HG03060 (cell line): ENCODE results near the gene KRT14.
"Not testable (repeated sequence)": the region's sequence is repeated elsewhere in the genome, so short reads cannot be mapped to it uniquely, and the experiment has no call there.

Experiments used
- ATAC-seq: cut with Tn5 transposase; IDR thresholded peaks from one replicate; pipeline ENCODE4 v1.9.1; 2021; ENCODE audit warnings: low read depth, moderate number of reproducible peaks; ENCODE audit not compliant: unreplicated experiment

Gene KRT14

DNA sequence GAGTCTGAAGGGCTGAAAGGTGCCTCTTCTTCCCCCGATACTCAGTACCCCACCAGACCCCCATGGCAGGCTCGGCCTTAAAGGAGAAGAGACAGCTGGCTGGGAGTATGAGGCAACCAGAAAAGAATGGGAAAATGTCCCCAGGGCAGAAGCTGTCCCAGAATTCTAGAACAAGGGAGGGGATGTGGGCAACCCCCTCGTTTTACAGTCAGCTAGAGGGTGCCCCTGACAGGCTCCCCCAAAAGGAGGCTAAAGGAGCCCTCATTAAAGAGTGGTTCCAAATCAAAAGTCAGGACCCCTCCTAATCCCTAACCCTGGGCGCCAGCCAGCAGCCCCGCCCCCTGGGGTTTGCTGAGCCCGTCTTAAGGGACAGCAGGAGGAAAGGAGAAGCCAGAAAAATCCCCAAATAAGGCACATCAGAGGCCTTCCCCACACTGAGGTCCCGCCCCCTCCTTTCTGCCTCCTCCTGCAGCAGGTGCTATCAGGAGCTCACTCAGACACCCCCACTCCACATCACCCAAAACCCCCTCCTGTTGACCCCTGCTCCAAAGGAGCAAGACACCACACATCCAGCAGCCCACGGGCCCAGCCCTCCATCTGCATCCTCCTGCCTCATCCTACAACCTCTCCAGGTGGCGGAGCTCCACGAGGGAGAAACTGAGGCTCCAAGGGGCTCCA is 36.6 kb upstream of the KRT14 start:
- ATAC-seq, result not testable (repeated sequence)

GRCh38 chr17:41622340-41623183 is 35.9 kb upstream of the KRT14 start:
- ATAC-seq, result not testable (repeated sequence)

- no peak for ATAC-seq
These were observed 35.2 kb upstream of the KRT14 start for GRCh38 chr17:41621916-41622315.

DNA sequence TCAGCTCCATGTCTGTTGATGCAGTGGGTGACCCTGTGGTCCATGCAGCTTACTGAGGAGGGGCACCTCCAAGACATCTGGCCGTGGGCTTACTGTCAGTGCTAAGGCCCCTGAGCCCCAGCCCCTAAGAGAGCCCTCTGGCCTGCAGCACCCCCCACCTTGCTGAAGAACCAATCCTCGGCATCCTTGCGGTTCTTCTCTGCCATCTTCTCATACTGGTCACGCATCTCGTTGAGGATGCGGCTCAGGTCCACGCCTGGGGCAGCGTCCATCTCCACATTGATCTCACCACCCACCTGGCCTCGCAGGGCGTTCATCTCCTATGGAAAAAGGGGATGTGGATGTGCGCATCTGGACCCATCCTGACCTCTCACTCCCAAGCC is 34.7 kb upstream of the KRT14 start:
- not testable (repeated sequence) for ATAC-seq

- ATAC-seq, result no peak
These were observed 34.1 kb upstream of the KRT14 start for GRCh38 chr17:41620583-41621434.

DNA sequence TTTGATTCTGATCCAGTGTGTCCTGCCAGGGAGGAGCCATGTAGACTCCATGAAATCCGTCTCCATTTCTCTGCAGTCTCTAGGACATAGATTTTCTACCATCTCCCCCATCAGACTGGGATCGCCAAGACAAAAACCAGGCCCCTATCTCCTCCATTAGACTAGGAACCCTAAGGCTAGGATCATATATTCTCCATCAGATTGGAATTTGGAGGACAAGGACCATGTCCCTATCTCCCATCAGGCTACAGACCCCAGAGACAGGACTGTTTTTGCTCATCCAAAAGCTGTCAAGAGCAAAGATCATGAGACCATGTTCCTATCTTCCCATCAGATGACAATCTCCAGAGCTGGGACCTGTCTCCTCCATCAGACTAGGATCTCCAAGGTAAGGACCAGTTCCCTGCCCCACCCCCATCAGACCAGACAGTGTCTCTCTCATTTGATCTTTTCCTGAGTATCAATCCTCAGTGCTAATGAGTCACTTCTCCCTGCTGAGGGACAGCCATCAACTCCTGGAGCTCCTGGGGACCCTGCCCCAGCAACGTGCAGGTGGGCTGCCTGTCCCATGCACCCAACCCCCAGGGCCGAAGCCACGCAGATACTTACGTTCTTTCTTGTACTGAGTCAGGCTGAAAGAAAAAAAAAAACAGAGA is 33.4 kb upstream of the KRT14 start:
- ATAC-seq, result not testable (repeated sequence)

- ATAC-seq, result no peak
These were observed 32.6 kb upstream of the KRT14 start for GRCh38 chr17:41619036-41619926.

DNA sequence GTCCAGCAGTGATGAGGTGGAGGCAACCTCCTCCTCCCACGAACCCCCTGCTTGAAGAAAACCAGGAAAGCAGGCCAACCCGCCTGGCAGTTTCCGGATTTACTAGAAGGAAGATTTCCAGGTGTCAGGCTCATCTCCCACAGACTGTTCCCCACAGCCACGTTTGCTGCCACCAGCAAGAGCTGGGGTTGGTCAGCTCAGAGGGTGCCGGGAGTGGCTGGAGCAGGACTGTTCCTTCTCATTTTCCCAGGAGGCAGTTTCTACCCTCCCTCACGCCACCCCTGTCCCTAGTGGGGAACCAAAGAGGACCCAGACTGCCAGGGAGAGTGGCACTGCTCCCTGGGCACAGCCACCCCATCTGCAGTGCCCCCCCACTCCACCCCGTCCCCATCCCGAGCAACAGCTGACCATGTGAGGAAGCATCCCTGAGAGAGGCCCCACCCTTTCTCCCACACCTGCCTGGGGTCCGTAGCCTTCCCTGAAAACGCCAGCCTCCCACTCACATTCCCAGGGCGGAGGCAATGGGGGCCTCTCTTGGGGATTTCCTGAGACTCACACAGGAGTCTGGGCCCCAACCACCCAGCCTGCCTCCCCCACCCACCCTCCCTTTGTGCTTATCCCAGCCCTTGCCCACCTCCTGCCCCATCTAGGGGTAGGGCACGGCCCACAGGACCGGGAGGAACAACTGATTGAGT is 31.8 kb upstream of the KRT14 start:
- no peak for ATAC-seq

DNA sequence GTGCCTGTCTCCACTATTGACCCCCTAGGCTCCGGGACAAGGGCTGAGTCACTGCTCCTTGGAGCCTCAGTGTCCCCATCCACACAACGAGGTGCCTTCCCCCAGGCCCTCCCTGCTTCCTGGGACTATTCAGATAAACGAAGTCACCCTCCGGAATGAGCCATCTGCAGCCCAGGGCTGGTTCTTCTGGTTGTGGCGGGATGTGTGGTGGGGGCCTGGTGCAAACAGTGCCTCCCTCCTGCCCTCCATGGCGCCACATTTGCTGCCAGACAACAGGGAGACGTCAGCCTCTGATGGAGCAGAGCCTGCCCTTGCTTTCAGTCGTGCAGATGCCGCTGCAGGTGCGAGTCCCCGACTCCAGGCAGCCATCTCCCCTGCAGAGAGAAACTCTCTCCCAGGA is 31.0 kb upstream of the KRT14 start:
- no peak for ATAC-seq

DNA sequence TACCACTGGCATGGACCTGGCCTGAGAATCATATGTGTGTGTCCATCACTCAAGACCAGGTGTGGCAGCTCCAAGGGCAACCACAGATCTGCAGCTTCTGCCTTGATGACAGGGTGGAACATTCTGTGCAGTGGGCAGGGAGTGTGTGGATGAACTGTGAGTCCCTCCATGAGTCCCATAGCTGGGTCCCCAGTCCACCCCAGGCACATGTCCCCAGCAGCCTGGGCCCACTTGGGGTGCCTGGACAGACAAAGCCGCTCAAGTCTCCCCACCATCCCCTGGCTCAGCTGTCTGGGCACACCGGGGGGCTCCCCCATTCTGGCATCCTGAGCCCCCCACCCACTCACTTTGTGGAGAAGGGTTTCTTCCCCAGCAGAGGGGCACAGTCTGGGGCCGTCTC is 30.4 kb upstream of the KRT14 start:
- ATAC-seq, result no peak

DNA sequence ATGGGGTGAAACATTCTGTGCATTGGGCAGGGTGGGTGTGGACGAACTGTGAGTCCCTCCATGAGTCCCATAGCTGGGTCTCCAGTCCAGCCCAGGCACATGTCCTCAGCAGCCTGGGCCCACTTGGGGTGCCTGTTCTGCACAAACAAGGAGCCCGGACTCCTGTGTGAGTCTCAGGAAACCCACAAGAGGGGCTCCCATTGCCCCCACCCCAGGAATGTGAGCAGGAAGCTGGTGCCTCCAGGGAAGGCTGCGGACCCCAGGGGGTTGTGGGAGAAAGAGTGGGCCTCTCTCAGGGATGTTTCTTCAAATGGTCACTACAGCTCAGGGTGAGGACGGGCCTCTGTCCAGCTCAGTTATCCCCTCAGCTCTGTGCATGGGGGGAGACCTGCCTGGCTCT is 29.8 kb upstream of the KRT14 start:
- ATAC-seq, result not testable (repeated sequence)

GRCh38 chr17:41615454-41615853 is 28.8 kb upstream of the KRT14 start:
- ATAC-seq, result no peak

GRCh38 chr17:41614767-41615166 is 28.1 kb upstream of the KRT14 start:
- not testable (repeated sequence) for ATAC-seq

DNA sequence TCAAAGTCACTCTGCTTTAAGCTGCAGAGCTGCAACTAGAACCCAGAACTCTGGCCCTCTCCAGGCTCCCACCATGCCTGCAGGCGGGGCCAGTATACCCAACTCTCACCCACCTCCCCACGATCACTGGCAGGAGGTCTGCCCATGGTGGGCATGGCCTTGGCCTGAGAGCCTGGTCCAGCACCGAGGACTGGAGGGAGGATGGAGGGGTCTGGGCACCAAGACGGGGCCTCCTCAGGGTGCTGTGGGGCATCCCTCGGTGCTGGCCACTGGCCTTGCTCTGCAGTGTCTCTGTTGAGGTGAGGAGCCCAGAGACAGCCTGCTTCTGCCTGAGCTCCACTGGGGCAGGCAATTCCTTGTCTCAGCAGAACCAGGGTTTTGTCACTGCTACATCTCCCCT is 27.4 kb upstream of the KRT14 start:
- no peak for ATAC-seq

- ATAC-seq, result no peak
These were observed 26.8 kb upstream of the KRT14 start for GRCh38 chr17:41613277-41614082.

DNA sequence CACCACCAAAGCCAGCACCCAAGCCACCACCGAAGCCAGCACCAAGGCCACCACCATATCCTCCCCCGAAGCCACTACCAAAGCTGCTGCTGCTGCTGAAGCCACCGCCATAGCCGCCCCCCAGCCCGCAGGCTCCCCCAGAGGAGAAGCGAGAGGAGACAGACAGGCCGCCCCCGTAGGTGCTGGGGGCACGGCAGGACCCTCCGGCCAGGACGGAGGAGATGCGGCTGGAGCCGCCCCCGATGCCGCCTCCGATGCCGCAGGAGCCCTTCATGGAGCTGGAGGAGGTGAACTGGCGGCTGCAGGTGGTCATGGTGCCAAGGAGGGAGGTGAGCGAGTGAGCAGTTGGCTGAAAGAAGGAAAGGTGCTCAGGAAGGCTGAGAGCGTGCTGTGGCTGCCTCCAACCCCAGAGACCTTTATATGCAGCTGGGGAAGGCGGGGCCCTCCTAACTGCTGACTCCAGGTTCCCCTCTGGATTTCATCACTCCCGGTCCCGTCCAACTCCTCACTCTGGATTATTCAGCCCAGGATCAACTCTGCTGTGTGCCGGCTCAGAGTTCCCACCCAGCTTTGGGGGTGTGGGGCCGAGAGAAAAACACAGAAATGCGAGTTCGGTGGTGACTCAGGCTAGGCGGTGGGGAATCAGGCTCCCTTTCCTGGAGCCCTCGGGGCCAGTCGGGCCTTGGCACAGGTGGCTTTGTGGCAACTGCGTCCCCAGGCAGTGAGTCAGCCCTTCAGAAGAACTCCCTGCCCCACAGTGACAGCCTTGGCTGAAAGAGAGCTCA is 25.9 kb upstream of the KRT14 start, which contains the start of gene KRT16:
Gene KRT16 (minus strand): TSS at position 392 of the 785 bp plus-strand sequence. CDS start 79 bp downstream, at position 313.
- ATAC-seq, result not testable (repeated sequence)

DNA sequence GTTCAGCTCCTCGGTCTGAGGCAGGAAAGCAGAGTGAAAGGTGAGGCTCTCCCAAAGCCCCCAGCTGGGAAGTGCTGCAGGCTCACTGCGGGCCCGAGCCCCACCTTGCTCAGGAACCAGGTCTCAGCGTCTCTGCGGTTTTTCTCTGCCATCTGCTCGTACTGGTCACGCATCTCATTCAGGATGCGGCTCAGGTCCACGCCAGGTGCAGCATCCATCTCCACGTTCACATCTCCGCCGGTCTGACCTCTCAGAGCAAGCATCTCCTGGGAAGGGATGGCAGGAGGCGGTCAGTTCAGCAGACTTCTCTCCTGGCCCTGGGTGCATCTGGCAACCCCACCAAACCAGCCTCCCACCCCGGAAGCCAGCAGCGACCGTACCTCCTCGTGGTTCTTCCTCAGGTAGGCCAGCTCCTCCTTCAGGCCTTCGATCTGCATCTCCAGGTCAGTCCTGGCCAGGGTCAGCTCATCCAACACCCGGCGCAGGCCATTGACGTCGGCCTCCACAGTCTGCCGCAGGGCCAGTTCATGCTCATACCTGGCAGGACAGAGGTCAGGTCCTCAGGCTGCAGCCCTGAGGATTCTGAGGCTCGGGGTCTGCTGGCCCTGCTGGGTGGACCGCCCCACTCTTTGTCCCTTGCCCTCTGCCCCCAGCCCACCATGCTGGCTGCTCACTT is 24.4 kb upstream of the KRT14 start:
- no peak for ATAC-seq
